IMR-90 (cell line): ENCODE measurements around the gene MCRIP2.
A peak's percentile ranks its signal among the peaks of the same experiment; 100 is the strongest.

Experiments
- CTCF ChIP-seq: conservative IDR thresholded peaks from 2 replicates; pipeline ENCODE4 v1.5.1; 2012; ENCODE audit warnings: mild to moderate bottlenecking, low read depth, low read length, improper control_type of control experiment
- FOS ChIP-seq: fragments of 150-350 bp; IDR thresholded peaks from 2 replicates; pipeline ENCODE4 v1.6.1; 2016; ENCODE audit warnings: low read depth, low read length
- POLR2A ChIP-seq: IDR thresholded peaks from 2 replicates; pipeline ENCODE4 v1.6.1; 2012; ENCODE audit warnings: mild to moderate bottlenecking, low read depth, low read length
- RAD21 ChIP-seq: IDR thresholded peaks from 2 replicates; pipeline ENCODE4 v1.6.1; 2012; ENCODE audit warnings: low read length, improper control_type of control experiment

DNA sequence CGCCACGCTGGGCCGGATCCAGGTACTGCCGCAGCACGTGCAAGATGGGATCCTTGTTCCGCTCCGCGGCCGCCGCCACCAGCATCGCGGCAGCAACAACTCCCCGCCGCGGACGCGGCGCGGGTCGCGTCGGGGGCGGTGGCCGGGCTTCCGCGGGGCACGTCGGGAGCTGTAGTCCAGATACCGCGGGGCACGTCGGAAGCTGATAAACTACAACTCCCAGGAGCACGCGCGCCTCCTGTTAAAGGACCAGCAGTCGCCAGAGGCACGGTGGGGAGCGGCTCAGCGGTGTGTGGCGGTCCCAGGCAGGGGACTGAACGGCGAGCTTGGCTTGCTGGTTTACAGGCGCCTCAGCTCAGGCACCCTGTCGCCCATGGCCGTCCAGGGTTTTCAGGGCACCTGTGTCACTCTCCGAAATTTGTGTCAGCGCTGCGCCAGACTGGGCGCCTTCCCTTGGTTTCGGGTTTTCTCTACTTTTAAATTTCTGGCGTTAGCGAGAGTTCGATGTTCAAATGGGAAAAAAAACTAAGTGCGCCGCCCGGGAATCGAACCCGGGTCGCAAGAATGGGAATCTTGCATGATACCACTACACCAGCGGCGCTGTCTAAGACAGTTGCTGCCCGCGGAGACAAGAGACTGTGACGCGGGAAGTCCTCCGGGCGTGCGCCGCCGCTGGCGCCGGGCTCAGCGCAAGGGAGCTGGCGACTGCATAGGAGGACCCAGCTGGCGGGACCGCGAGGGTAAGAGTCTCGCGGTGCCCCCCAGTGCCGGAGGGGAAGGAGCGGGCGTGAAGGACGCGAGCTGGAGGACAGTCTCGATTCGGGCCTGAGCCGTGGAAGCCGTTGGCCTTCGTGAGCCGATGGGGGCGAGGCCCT, 5.2 kb upstream of the MCRIP2 start, which contains the start of gene METTL26:
- TF ChIP-seq CTCF (peak; percentile 12; the same call in 1 of the 2 replicates), FOS (peak; percentile 96), POLR2A (peak; percentile 69; the same call in 1 of the 2 replicates), RAD21 (peak; percentile 22)
